GM19468 (cell line): ENCODE measurements around the gene RICTOR.
"Not testable (repeated sequence)": the region's sequence is repeated elsewhere in the genome, so short reads cannot be mapped to it uniquely, and the experiment has no call there.

Source experiments
- ATAC-seq: cut with Tn5 transposase; IDR thresholded peaks from one replicate; pipeline ENCODE4 v1.9.1; 2021; ENCODE audit warnings: mild to moderate bottlenecking, moderate library complexity, moderate number of reproducible peaks; ENCODE audit not compliant: unreplicated experiment; ENCODE audit errors: extremely low read depth

RICTOR gene

GRCh38 chr5:39015743-39016586 lies 58.2 kb downstream of the RICTOR start:
- ATAC-seq: no peak

- no peak for ATAC-seq
These were observed 59.6 kb downstream of the RICTOR start for GRCh38 chr5:39014561-39014960.

GRCh38 chr5:39013938-39014337 lies 60.3 kb downstream of the RICTOR start:
- ATAC-seq: no peak

GRCh38 chr5:39010958-39011357 lies 63.2 kb downstream of the RICTOR start:
- ATAC-seq: not testable (repeated sequence)

- no peak for ATAC-seq
These were observed 64.2 kb downstream of the RICTOR start for GRCh38 chr5:39009981-39010380.

- ATAC-seq: no peak
These were observed 64.9 kb downstream of the RICTOR start for GRCh38 chr5:39009280-39009679.

- no peak for ATAC-seq
These were observed 67.5 kb downstream of the RICTOR start for GRCh38 chr5:39006650-39007049.

GRCh38 chr5:39005566-39006232 lies 68.5 kb downstream of the RICTOR start:
- ATAC-seq: no peak

GRCh38 chr5:39001683-39002082 lies 72.5 kb downstream of the RICTOR start:
- ATAC-seq: no peak

- no peak for ATAC-seq
These were observed 75.2 kb downstream of the RICTOR start for GRCh38 chr5:38999037-38999436.

GRCh38 chr5:38997591-38997990 lies 76.6 kb downstream of the RICTOR start:
- ATAC-seq: no peak

- ATAC-seq: no peak
These were observed 78.1 kb downstream of the RICTOR start for GRCh38 chr5:38996123-38996522.

GRCh38 chr5:38994324-38994927 lies 79.8 kb downstream of the RICTOR start:
- ATAC-seq: no peak

- ATAC-seq: not testable (repeated sequence)
These were observed 84.1 kb downstream of the RICTOR start for GRCh38 chr5:38989974-38990719.

- no peak for ATAC-seq
These were observed 88.2 kb downstream of the RICTOR start for GRCh38 chr5:38985909-38986452.

- ATAC-seq: no peak
These were observed 94.7 kb downstream of the RICTOR start for GRCh38 chr5:38979535-38979934.

GRCh38 chr5:38978036-38978435 lies 96.2 kb downstream of the RICTOR start:
- ATAC-seq: no peak

- no peak for ATAC-seq
These were observed 105.5 kb downstream of the RICTOR start for GRCh38 chr5:38968665-38969064.

GRCh38 chr5:38961691-38962090 lies 112.5 kb downstream of the RICTOR start:
- ATAC-seq: no peak

- no peak for ATAC-seq
These were observed 120.7 kb downstream of the RICTOR start for GRCh38 chr5:38953426-38954012.
